HFF-Myc (cell line): ENCODE measurements around the gene GNL1.

Source experiments
- DNase-seq: peaks from one replicate; pipeline ENCODE4 v3.0.0-alpha.2; 2011; ENCODE audit warnings: low read depth; ENCODE audit errors: extremely low read depth
- H3K4me3 ChIP-seq: replicated peaks from 2 replicates; pipeline ENCODE4 v1.5.1; 2011; ENCODE audit warnings: low read depth, mild to moderate bottlenecking, control low read depth, low read length
- TF ChIP-seq, protein P1 (sequence below): IDR thresholded peaks from 2 replicates; pipeline ENCODE4 v1.5.1; 2012; ENCODE audit warnings: mild to moderate bottlenecking, low read depth, low read length, control low read depth; ENCODE audit errors: missing control alignments

GNL1 gene

DNA sequence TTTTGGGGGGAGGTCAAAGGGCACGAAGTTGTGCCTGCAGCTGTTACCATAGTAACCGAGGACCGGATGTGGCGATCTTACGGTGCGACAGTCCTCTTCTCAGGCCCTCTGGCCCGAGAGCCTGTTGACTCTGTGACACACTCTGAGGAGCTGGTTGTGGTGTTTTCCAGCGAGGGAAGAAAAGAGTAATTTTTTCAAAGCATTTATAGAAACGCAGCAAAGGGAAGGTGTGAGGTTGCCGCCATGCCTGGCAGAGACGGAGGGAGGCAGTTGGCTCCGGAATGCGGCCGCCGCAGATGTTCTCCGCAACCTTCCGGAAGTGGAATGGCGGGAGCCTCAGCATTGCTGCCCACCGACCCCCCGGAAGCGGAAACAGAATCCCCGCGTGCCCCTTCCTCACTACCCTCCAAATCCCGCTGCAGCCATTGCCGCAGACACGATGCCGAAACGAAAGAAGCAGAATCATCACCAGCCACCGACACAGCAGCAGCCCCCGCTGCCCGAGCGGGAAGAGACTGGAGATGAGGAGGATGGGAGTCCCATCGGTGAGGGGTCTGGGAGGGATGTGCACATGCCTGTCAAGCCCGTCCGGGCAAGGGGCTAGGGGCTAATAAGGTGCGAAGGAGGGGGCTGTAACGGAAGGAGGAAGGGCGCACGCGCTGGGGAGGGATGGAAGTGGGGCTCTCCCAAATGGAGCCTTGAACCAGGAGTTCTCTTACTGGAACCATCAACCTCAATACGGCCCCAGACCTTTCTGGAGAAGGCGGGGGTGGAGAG lies 805 bp upstream of the GNL1 start, which contains the start of gene PRR3:
Gene PRR3, plus strand, starts transcription at position 390 of the 777 bp plus-strand sequence. Its CDS starts 50 bp downstream, at position 440.
- TF ChIP-seq, protein P1, sequence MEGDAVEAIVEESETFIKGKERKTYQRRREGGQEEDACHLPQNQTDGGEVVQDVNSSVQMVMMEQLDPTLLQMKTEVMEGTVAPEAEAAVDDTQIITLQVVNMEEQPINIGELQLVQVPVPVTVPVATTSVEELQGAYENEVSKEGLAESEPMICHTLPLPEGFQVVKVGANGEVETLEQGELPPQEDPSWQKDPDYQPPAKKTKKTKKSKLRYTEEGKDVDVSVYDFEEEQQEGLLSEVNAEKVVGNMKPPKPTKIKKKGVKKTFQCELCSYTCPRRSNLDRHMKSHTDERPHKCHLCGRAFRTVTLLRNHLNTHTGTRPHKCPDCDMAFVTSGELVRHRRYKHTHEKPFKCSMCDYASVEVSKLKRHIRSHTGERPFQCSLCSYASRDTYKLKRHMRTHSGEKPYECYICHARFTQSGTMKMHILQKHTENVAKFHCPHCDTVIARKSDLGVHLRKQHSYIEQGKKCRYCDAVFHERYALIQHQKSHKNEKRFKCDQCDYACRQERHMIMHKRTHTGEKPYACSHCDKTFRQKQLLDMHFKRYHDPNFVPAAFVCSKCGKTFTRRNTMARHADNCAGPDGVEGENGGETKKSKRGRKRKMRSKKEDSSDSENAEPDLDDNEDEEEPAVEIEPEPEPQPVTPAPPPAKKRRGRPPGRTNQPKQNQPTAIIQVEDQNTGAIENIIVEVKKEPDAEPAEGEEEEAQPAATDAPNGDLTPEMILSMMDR = no peak
- H3K4me3 ChIP-seq = peak within 1 kb of the TSS; percentile 96
- peak; percentile 77 for DNase-seq

DNA sequence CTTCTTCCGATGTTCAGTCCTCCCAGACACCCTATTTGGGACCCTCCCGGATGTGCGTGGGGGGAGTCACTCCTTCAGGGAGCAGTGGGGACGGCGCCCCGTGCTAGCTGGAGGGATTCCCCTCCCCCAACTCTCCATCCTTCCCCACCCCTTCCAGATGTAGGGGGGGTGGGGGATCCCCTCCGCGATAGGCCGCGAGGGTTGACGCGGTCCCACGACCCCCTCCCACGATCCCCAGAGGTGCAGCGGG lies 548 bp downstream of the GNL1 start:
- no peak for DNase-seq
- TF ChIP-seq, protein P1 = no peak
- peak overlapping the region; percentile 96 for H3K4me3 ChIP-seq

DNA sequence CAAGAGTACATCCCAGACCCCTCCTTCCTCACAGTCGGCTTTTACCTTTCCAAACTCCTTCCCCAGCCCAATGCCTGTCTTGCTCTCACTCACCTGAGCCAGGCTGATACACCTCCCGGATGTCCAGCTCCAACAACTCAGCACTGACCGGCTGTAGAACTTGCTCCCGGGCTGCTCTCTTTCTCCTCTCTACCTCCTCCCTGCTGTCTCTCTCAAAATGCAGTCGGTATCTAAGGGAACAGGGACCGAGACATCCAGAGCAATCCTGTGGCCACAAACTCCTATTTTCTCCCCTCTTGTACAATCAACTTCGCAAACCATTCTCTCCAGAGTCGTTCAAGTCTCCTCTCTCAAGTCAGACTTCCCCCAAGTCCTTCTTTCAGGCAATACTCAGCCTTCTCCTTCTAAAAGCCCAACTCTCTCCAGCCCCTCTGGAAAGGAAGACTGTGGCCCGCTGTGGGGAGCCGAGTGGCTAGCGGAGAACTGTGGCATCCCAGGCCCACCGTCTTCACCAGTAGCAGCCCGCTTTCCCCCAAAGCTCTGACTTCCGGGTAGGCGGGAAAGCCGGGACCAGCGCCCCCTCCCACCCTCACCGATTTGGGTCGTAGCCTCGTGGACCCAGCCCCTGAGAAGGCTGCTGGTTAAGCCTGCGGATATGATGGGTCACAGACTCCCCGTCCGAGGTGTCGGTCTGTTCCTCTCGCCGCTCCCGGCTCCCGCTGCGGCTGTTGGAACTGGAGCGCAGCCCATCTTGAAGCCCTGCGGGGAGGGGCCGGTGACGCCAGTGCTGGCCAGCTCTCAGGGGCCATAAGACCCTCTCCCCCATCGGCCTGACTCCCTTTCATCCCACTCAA lies 1.1 kb downstream of the GNL1 start:
- DNase-seq = no peak
- TF ChIP-seq, protein P1 = no peak
- peak overlapping the region; percentile 96 for H3K4me3 ChIP-seq

DNA sequence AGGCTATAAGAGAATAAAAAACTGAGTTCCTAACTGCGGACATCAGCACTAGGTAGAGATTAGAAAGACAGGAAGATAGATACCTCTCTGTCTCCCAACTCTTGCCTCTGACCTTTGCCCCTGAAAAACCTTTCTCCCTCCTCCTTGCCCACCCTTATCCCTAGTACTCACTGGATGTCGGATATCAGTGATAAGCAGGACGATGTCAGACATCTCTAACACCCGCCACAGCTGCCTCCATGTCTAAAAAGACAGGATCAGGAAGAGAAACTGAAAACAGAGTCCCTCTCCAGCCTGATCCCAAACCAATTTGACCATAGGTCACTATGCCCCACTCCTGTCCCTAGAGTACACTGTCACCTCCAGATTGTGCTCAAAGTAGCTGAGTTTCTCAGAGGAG lies 1.9 kb downstream of the GNL1 start:
- DNase-seq = no peak
- H3K4me3 ChIP-seq = peak overlapping the region; percentile 96
- TF ChIP-seq, protein P1 = no peak

DNA sequence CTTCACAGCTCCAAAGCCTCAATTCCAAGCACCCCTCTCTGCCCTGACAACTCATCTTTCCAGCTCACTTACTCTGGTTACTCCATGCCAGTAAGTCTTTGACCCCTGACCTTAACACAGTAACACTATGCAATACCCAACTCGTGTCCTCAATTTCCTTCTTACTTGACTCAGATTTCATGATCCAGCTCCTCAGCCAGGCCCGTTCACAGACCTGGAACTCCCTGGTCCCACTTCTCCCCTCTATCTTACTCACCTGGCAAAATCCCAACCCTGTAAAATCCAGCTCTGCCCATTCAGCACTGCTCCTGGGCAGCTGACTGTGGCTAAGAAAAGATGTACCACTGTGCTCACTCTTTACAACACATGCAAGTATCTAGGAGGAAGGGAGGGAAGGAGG lies 7.9 kb downstream of the GNL1 start:
- TF ChIP-seq, protein P1 = no peak
- no peak overlapping the region for H3K4me3 ChIP-seq
- no peak for DNase-seq

DNA sequence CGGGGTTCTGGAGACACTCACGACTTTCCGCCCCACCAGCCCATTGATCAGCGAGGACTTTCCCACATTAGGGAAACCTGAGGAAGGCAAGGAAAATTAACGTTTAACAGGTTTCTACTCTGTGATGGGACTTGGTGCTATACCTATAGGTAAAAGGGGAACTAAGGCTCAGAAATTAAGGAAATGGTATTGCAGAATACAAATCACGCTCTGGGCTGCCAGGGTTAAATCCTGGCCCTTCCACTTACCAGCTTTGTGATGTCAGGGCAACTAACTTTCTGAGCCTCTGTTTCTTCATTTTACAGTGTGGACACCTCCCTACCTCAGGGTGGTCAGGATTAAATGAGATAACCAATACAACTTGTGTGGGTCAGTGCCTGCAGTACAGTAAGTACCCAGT lies 8.8 kb downstream of the GNL1 start:
- H3K4me3 ChIP-seq = no peak overlapping the region
- DNase-seq = no peak
- TF ChIP-seq, protein P1 = no peak
